Psoas muscle (tissue), 8 donors: ENCODE data around the gene XXYLT1. TPM values are rescaled to one million over a fixed set of nuclear protein-coding genes. Genes with fewer than 3 reads are reported as not detected.
"Not testable (repeated sequence)": the region's sequence is repeated elsewhere in the genome, so short reads cannot be mapped to it uniquely, and the experiment has no call there.

Source experiments
- ATAC-seq, 4 donors: fragments of 200-7000 bp; cut with Tn5 transposase; one replicate each; pipeline ENCODE4 v1.9.1; 2020; ENCODE audit warnings: moderate library complexity in 3 of 4, mild to moderate bottlenecking in 2 of 4
- DNase-seq, 2 donors: peaks; one replicate each; pipeline ENCODE4 v3.0.0-alpha.2; 2020
- H3K27ac ChIP-seq: fragments of 200-600 bp; one replicate; pipeline ENCODE4 v1.8.0; 2022
- H3K27me3 ChIP-seq, 3 donors: fragments of 200-600 bp in 1 of 3; one replicate each; pipeline versions ENCODE4 v1.6.1 to v1.8.0; 2013 to 2022; ENCODE audit warnings: low read length in 2 of 3, mild to moderate bottlenecking in 2 of 3, moderate library complexity in 1 of 3; ENCODE audit not compliant: insufficient read depth in 3 of 3
- H3K36me3 ChIP-seq, 2 donors: fragments of 200-600 bp in 1 of 2; one replicate each; pipeline versions ENCODE4 v1.6.1 to v1.8.0; 2013 to 2022; ENCODE audit warnings: low read depth in 1 of 2, mild to moderate bottlenecking in 1 of 2, moderate library complexity in 1 of 2; ENCODE audit not compliant: insufficient read depth in 1 of 2
- H3K4me1 ChIP-seq: fragments of 200-600 bp; one replicate; pipeline ENCODE4 v1.8.0; 2022
- H3K4me3 ChIP-seq: fragments of 200-600 bp; one replicate; pipeline ENCODE4 v1.8.0; 2022; ENCODE audit warnings: mild to moderate bottlenecking
- H3K9me3 ChIP-seq: fragments of 200-600 bp; one replicate; pipeline ENCODE4 v1.8.0; 2022
- WGBS, 3 donors: extraction: QIAGEN DNeasy Blood & Tissue Kit; methylation state at CpG; one replicate each; pipeline versions ENCODE4 v1.1.6 to v1.1.7; 2013; 5-methylcytosine and 5-hydroxymethylcytosine counted together
- intact Hi-C, 2 donors: fragments of 100-400 bp; cut with DNase I; formaldehyde crosslinking; loops; one replicate each; pipeline versions ENCODE4 v1.11.0 to v1.14.2; 2022
- polyA plus RNA-seq, 3 donors: library from polyadenylated mRNA; stranded (reverse); fragments of 200-250 nt; gene quantifications; one replicate each; pipeline ENCODE4 v1.2.3, GENCODE V29; 2013
- total RNA-seq, 4 donors: library from RNA; stranded (reverse); fragmentation: NEBNext Ultra II Directional in 2 of 4; extraction: Animal tissue kit (Norgen Biotek cat#: 25700) in 2 of 4; gene quantifications; one replicate each; pipeline versions ENCODE4 v1.2.1 to v1.2.4, GENCODE V29; 2021 to 2023
- TF ChIP-seq, protein P1 (sequence below): fragments of 200-600 bp; IDR thresholded peaks from one replicate; pipeline ENCODE4 v1.8.0; 2022; ENCODE audit warnings: antibody characterized with exemption
- donor health status: healthy with polysubstance abuse.
- donor health status: DM: no; HTN: no; CAD: no; lungs with moderate emphysema.
- donor health status: Bipolar disorder and iron deficiency.
- donor health status: healthy.
- donor health status: DM: yes; HTN: yes; CAD: no.
- donor health status: DM: no; HTN: no; CAD: no.
- donor health status: DM: no; HTN: no; CAD: no.
- donor health status: DM: yes; HTN: yes; CAD: no.

Gene XXYLT1
- total and polyA plus RNA-seq, 7 donors, result 0.86 to 3.5 (median 1.8) TPM

DNA sequence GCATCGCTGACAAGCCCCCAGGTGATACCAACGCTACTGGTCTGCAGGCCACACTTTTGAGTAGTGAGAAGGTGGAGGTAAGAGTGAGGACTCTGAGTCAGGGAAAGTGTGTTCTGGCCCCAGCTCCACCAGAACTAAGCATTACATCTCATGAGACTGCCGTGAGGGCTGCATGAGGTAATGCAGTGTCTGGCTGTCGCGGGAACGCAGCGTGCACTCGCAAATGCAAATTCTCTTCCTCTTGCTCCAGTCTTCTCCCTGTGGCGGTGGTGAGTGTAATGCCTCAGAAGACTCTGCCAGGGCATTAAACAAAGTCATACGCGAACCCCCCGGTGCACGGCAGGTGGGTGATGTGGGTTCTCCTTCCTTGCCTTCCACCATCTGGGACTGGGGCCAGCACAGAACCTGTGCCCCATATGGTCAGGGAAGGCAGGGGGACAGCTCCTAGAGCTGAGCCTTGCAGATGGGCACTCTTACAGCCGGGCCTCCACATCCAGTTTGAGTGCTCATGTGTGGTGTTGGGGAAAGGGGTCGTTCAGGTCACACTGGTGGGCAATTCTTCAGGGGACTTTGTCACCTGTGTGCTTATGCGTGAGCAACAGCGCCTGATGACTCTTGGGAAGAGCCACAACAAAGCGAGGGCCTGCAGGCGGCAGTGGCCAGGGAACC, 175.8 kb downstream of the XXYLT1 start:
- H3K27me3 ChIP-seq, result no peaks in the 10 kb centered on the region
- no peaks in the 10 kb centered on the region for H3K9me3 ChIP-seq
- TF ChIP-seq, protein P1, sequence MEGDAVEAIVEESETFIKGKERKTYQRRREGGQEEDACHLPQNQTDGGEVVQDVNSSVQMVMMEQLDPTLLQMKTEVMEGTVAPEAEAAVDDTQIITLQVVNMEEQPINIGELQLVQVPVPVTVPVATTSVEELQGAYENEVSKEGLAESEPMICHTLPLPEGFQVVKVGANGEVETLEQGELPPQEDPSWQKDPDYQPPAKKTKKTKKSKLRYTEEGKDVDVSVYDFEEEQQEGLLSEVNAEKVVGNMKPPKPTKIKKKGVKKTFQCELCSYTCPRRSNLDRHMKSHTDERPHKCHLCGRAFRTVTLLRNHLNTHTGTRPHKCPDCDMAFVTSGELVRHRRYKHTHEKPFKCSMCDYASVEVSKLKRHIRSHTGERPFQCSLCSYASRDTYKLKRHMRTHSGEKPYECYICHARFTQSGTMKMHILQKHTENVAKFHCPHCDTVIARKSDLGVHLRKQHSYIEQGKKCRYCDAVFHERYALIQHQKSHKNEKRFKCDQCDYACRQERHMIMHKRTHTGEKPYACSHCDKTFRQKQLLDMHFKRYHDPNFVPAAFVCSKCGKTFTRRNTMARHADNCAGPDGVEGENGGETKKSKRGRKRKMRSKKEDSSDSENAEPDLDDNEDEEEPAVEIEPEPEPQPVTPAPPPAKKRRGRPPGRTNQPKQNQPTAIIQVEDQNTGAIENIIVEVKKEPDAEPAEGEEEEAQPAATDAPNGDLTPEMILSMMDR, result no peak
- intact Hi-C loops, result no loop called here
- ATAC-seq (peak in 1 of 4 donors; percentile 12), DNase-seq (peak; percentile 10 to 38)
- H3K36me3 ChIP-seq, result no peaks in the 10 kb centered on the region
- H3K4me1 ChIP-seq, result peaks cover 8% of the 10 kb centered on the region
- WGBS, 3 donors, result 86 to 91% (median 87%) methylated on average over 18 to 19 of the region's 19 CpGs
- H3K4me3 ChIP-seq, result no peak overlapping the region
- H3K27ac ChIP-seq, result no peak overlapping the region

DNA sequence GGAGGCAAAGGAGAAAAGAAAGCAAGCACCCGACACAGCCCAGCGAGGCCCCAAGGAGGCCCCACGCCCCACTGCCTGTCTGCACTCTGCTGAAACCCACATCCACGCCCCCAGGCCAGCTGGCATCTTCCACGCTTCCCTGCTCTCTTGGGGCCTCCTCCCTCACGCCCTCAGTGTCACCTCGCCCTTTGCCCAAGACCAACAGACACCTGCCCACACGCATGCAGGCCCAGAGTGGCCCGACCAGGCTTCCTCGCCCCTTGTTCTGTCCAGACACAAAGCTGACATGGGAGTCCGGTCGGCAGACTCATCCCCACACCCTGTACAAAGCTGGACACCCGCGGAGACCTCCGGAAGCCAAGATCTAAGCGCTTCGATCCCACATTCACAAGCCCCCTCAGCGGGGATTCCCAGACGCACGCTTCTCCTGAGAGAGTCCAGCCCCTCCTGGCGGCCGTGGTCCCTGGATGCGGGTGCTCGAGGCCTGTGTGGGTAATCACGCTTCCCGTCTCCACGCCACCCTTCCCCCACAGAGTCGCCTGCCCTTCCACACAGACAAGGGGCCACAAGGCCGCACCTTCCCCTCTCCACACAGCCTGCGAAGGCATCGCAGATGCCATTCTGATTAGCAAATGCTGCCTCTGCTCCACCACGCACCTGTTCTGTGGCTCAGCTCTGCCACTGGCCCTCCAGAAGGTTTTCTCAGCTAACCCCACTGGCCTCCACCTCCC, 176.6 kb downstream of the XXYLT1 start:
- H3K36me3 ChIP-seq, result no peaks in the 10 kb centered on the region
- intact Hi-C loops, result no loop called here

DNA sequence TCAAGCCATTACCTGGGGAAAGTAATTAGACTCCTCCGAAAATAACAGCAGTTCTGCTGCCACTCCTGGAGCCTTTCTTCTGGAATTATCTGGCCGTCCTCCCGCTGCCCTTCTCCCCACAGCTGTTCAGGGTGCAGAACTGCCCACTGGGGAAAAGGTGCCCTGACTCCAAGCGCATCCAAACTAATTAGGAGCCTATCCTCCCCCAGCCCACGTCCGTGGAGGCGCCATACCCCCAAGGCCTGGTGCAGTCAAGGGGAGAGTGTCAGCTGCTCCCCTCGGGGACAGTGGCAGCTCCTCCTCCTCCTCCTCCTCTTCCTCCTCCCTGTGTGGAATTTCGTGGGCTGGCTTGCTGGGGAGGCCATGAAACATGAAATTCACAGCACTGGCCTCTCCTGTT, 177.2 kb downstream of the XXYLT1 start:
- Histone ChIP-seq H3K36me3 (no peaks in the 10 kb centered on the region), H3K9me3 (no peaks in the 10 kb centered on the region), H3K27ac (no peak overlapping the region), H3K4me1 (peaks cover 8% of the 10 kb centered on the region), H3K4me3 (no peak overlapping the region), H3K27me3 (no peaks in the 10 kb centered on the region)
- ATAC-seq (peak in 3 of 4 donors; percentile 29 to 67 (median 67)), DNase-seq (peak; percentile 10 to 23)
- 47 to 54% (median 54%) methylated on average over 8 to 9 of the region's 9 CpGs for WGBS, 3 donors
- intact Hi-C loops, result no loop called here
- TF ChIP-seq, protein P1, result no peak

More for the DNA sequence above, 176.6 kb downstream of the XXYLT1 start:
- Histone ChIP-seq H3K27ac (no peak overlapping the region), H3K9me3 (no peaks in the 10 kb centered on the region), H3K27me3 (no peaks in the 10 kb centered on the region), H3K4me1 (peaks cover 8% of the 10 kb centered on the region), H3K4me3 (no peak overlapping the region)
- ATAC-seq (peak; percentile 33 to 70 (median 50)), DNase-seq (peak; percentile 8 to 48)
- WGBS, 3 donors, result 72 to 77% (median 76%) methylated on average over 28 to 32 of the region's 32 CpGs
- TF ChIP-seq, protein P1, result no peak

DNA sequence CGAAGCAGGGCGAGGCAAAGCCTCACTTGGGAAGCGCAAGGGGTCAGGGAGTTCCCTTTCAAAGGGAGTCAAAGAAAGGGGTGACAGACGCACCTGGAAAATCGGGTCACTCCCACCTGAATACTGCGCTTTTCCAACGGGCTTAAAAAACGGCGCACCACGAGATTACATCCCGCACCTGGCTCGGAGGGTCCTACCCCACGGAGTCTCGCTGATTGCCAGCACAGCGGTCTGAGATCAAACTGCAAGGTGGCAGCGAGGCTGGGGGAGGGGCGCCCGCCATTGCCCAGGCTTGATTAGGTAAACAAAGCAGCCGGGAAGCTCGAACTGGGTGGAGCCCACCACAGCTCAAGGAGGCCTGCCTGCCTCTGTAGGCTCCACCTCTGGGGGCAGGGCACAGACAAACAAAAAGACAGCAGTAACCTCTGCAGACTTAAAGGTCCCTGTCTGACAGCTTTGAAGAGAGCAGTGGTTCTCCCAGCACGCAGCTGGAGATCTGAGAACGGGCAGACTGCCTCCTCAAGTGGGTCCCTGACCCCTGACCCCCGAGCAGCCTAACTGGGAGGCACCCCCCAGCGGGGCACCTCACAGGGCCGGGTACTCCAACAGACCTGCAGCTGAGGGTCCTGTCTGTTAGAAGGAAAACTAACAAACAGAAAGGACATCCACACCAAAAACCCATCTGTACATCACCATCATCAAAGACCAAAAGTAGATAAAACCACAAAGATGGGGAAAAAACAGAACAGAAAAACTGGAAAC, 182.9 kb downstream of the XXYLT1 start:
- ATAC-seq, H3K27me3 ChIP-seq, H3K9me3 ChIP-seq, H3K27ac ChIP-seq, intact Hi-C loops, H3K36me3 ChIP-seq, H3K4me1 ChIP-seq: not testable (repeated sequence)
- DNase-seq, result peak in 1 of 2 donors; percentile 37
- H3K4me3 ChIP-seq, result peak overlapping the region; percentile 52
- WGBS, 3 donors, result 34 to 68% (median 66%) methylated on average over 16 to 22 of the region's 25 CpGs

DNA sequence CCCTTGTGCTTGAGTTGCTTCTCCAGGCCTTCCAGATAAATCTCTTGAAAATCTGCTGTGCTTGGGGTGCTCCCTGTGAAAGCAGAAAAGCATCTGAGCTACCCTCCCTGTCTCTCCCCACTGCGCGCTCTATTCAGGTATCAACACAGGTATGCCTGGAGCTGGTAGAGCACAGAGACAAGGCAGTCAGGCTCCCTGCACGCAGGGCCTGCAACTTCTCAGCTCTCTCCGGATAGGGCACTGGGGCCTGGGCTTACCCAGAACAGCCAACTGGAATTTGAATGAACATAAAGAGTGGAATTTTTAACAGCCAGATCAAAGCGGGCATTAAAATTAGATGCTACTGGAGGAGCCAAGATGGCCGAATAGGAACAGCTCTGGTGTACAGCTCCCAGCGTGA, 183.6 kb downstream of the XXYLT1 start:
- Histone ChIP-seq H3K4me3 (peak overlapping the region; percentile 52), H3K36me3 (no peaks in the 10 kb centered on the region), H3K27me3 (no peaks in the 10 kb centered on the region), H3K9me3 (no peaks in the 10 kb centered on the region), H3K4me1 (no peaks in the 10 kb centered on the region), H3K27ac (no peak overlapping the region)
- 64 to 94% (median 92%) methylated on average over 7 of the region's 7 CpGs for WGBS, 3 donors
- ATAC-seq (no peak), DNase-seq (peak in 1 of 2 donors; percentile 5)
- TF ChIP-seq, protein P1, result no peak
- intact Hi-C loops, result no loop called here
